GM18861 (cell line): ENCODE data around the gene APOBEC3C.
"Not testable (repeated sequence)": the region's sequence is repeated elsewhere in the genome, so short reads cannot be mapped to it uniquely, and the experiment has no call there.

Experiments
- ATAC-seq: cut with Tn5 transposase; IDR thresholded peaks from one replicate; pipeline ENCODE4 v1.9.1; 2021; ENCODE audit not compliant: unreplicated experiment

APOBEC3C gene

DNA sequence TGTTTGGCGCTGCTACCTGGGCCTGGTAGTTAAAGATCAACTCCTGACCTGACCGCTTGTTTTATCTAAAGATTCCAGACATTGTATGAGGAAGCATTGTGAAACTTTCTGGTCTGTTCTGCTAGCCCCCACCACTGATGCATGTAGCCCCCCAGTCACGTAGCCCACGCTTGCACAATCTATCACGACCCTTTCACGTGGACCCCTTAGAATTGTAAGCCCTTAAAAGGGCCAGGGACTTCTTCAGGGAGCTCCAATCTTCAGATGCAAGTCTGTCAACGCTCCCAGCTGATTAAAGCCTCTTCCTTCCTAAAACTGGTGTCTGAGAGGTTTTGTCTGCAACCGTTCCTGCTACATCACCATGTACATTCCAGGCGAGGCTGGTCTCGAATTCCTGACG is 41.6 kb downstream of the APOBEC3C start:
- ATAC-seq, result no peak

- not testable (repeated sequence) for ATAC-seq
Observed at GRCh38 chr22:39061290-39061689, 47.2 kb downstream of the APOBEC3C start.

GRCh38 chr22:39061951-39062350 is 47.9 kb downstream of the APOBEC3C start:
- not testable (repeated sequence) for ATAC-seq

GRCh38 chr22:39063904-39064303 is 49.8 kb downstream of the APOBEC3C start:
- ATAC-seq, result not testable (repeated sequence)

DNA sequence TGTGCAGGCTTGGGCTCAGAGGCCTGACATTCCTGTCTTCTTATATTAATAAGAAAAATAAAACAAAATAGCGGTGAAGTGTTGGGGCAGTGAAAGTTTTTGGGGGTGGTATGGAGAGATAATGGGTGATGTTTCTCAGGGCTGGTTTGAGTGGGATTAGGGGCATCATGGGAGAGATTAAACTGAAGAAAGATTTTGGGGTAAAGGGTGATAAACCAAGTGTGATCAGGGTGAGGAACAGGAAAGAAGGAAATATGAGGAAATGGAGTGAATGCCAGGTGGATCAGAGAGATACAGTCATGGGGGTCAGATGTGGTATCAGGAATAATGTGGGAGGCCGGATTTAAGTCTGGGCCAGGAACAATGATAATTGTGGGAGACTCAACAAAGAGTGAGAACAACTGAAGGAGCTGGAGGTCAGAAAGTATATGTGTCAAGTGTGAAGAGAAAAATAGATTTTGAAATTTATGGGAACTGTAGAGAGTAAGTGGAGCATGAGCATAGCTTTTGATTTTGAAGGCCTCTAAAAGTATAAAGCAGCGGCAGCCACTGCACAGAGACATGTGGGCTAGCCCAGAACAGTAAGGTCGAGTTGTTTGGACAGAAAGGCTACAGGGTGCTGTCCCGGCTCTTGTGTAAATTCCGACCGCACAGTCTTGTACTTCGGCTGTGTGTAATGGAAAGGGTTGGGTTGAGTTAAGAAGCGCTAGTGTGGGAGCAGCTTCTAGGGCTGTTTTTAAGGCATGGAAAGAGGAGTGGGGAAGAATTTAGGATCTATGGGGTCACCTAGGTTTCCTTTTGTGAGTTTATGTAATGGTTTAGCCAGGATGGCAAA is 52.6 kb downstream of the APOBEC3C start:
- not testable (repeated sequence) for ATAC-seq

DNA sequence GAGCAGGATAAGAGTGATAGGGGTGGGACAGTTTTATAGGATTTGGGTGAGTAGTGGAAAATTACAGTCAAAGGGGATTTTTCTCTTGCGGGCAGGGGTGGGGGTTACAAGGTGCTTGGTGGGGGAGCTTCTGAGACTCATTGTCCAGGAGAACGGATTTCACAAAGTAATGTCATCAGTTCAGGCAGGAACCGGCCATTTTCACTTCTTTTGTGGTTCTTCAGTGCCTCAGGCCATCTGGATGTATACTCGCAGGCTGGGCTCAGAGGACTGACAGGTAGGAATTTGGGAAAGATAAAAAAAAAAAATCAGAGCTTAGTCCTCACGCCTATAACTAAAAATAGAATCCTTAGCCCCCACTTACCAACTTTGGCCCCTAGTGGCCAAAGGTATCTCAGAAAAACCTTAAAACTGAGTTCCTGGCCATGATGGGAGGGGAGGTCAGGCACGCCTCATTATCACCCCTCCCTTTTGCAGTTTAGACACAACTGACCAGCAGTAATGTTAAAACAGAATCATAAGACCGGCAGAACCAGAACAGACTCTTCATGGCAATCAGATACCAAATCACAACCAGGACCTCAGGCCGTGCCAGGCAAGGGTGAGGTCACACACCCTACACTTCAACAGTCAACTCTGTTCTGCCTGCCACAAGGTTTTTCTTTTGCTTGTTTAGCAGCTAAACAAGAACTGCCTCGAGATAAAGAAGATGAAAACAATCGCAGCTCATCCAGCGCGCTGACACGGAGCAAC is 54.2 kb downstream of the APOBEC3C start:
- ATAC-seq, result no peak
